CD4-positive, alpha-beta T cell treated with Interleukin-10 for 1 hour (primary cell): ENCODE measurements around the gene FHIP2A.
"Not testable (repeated sequence)": the region's sequence is repeated elsewhere in the genome, so short reads cannot be mapped to it uniquely, and the experiment has no call there.

Experiments used
- DNase-seq: peaks from one replicate; pipeline ENCODE4 v3.0.0-alpha.2; 2020

The FHIP2A gene

GRCh38 chr10:114821293-114821914 lies at the start of gene FHIP2A:
Gene FHIP2A, plus strand, starts transcription at chr10:114821780. Its CDS starts 299 bp downstream, at chr10:114822079.
- peak; percentile 87 for DNase-seq

- DNase-seq: no peak
Observed at GRCh38 chr10:114772496-114773196, 48.9 kb upstream of the FHIP2A start.

- no peak for DNase-seq
Observed at GRCh38 chr10:114773197-114773532, 48.4 kb upstream of the FHIP2A start.

GRCh38 chr10:114775082-114775481 lies 46.5 kb upstream of the FHIP2A start:
- not testable (repeated sequence) for DNase-seq

- DNase-seq: no peak
Observed at GRCh38 chr10:114777415-114777814, 44.2 kb upstream of the FHIP2A start.

- DNase-seq: no peak
Observed at GRCh38 chr10:114779803-114780576, 41.6 kb upstream of the FHIP2A start.

- DNase-seq: no peak
Observed at GRCh38 chr10:114780577-114781184, 40.9 kb upstream of the FHIP2A start.

GRCh38 chr10:114782666-114783065 lies 38.9 kb upstream of the FHIP2A start:
- DNase-seq: no peak

GRCh38 chr10:114783686-114784085 lies 37.9 kb upstream of the FHIP2A start:
- no peak for DNase-seq

GRCh38 chr10:114786492-114786891 lies 35.1 kb upstream of the FHIP2A start:
- peak; percentile 53 for DNase-seq

GRCh38 chr10:114787131-114787530 lies 34.4 kb upstream of the FHIP2A start:
- not testable (repeated sequence) for DNase-seq

- DNase-seq: no peak
Observed at GRCh38 chr10:114791768-114792167, 29.8 kb upstream of the FHIP2A start.

GRCh38 chr10:114795039-114795438 lies 26.5 kb upstream of the FHIP2A start:
- no peak for DNase-seq

GRCh38 chr10:114800361-114800760 lies 21.2 kb upstream of the FHIP2A start:
- DNase-seq: no peak

- peak; percentile 55 for DNase-seq
Observed at GRCh38 chr10:114801411-114801813, 20.2 kb upstream of the FHIP2A start.

- DNase-seq: no peak
Observed at GRCh38 chr10:114802177-114802576, 19.4 kb upstream of the FHIP2A start.

GRCh38 chr10:114806562-114807391 lies 14.8 kb upstream of the FHIP2A start:
- DNase-seq: no peak

GRCh38 chr10:114808982-114809381 lies 12.6 kb upstream of the FHIP2A start:
- peak; percentile 26 for DNase-seq

- peak; percentile 24 for DNase-seq
Observed at GRCh38 chr10:114810926-114811325, 10.7 kb upstream of the FHIP2A start.

GRCh38 chr10:114811862-114812261 lies 9.7 kb upstream of the FHIP2A start:
- DNase-seq: no peak

- DNase-seq: no peak
Observed at GRCh38 chr10:114815791-114816190, 5.8 kb upstream of the FHIP2A start.

- DNase-seq: no peak
Observed at GRCh38 chr10:114816308-114816707, 5.3 kb upstream of the FHIP2A start.

- DNase-seq: no peak
Observed at GRCh38 chr10:114819322-114819721, 2.3 kb upstream of the FHIP2A start.
